Testis (tissue), 2 donors: ENCODE results near the gene ITIH5.

Source experiments
- CTCF ChIP-seq, 3 experiments: fragments of 450-650 bp in 2 of 3; fragments of 200-600 bp in 1 of 3; sonication (generic) in 1 of 3; IDR thresholded peaks; one replicate each; pipeline ENCODE4 v1.5.1; 2016 to 2019; ENCODE audit warnings: antibody characterized with exemption in 3 of 3, mild to moderate bottlenecking in 2 of 3, moderate library complexity in 1 of 3
- POLR2A ChIP-seq: fragments of 450-650 bp; IDR thresholded peaks from one replicate; pipeline ENCODE4 v1.6.1; 2017; ENCODE audit warnings: antibody characterized with exemption, mild to moderate bottlenecking, moderate library complexity

GRCh38 chr10:7512487-7512886, 154.3 kb downstream of the ITIH5 start:
- TF ChIP-seq CTCF (IDR thresholded peaks at IDR 0.05) (no peak), POLR2A (no peak)
